B cell (primary cell): Measurements from ENCODE around the gene RBM23. TPM values are rescaled to one million over a fixed set of nuclear protein-coding genes. Genes with fewer than 3 reads are reported as not detected.
A peak's percentile ranks its signal among the peaks of the same experiment; 100 is the strongest.

Experiments
- ATAC-seq: fragments of 200-7000 bp; cut with Tn5 transposase; one replicate; pipeline ENCODE4 v1.10.0; 2021; ENCODE audit warnings: low read depth, mild to moderate bottlenecking, moderate number of reproducible peaks, moderate library complexity
- CTCF ChIA-PET: fragments of 350-600 bp; sonication (Branson Sonifier 250); formaldehyde crosslinking; loops from one replicate; lab custom pipeline; 2021; ENCODE audit warnings: antibody characterized with exemption, inconsistent platforms; lab: Charles Lee
- POLR2A ChIA-PET: fragments of 350-600 bp; sonication (Branson Sonifier 250); formaldehyde crosslinking; loops from one replicate; lab custom pipeline; 2021; ENCODE audit warnings: antibody characterized with exemption; lab: Charles Lee
- DNase-seq: peaks from one replicate; pipeline ENCODE4 v3.0.0; 2013
- H2AFZ ChIP-seq: 2 replicates; pipeline ENCODE4 v1.6.1; 2012; ENCODE audit warnings: mild to moderate bottlenecking, low read depth, low read length; ENCODE audit not compliant: insufficient read depth, poor library complexity, severe bottlenecking
- H3K27ac ChIP-seq, 2 donors: 1 replicate in 1 of 2; 2 replicates in 1 of 2; pipeline ENCODE4 v1.5.1; 2012 to 2013; ENCODE audit warnings: low read length in 2 of 2, mild to moderate bottlenecking in 2 of 2, moderate library complexity in 1 of 2
- H3K27me3 ChIP-seq, 4 experiments: fragments of 200-600 bp in 1 of 4; sonication (generic) in 1 of 4; replicated peaks in 1 of 4; 1 replicate in 2 of 4; 2 replicates in 2 of 4; pipeline versions ENCODE4 v1.6.1 to v1.7.0; 2013 to 2016; ENCODE audit warnings: low read length in 3 of 4, mild to moderate bottlenecking in 2 of 4, mixed read lengths in 1 of 4, moderate library complexity in 1 of 4; ENCODE audit not compliant: insufficient read depth in 4 of 4, control insufficient read depth in 3 of 4; ENCODE audit errors: control extremely low read depth in 1 of 4
- H3K36me3 ChIP-seq, 2 experiments: replicated peaks in 1 of 2; 1 replicate in 1 of 2; 2 replicates in 1 of 2; pipeline versions ENCODE4 v1.6.1 to v1.7.1; 2013; ENCODE audit warnings: low read length in 1 of 2; ENCODE audit not compliant: insufficient read depth in 2 of 2, control insufficient read depth in 1 of 2; ENCODE audit errors: control extremely low read depth in 1 of 2, extremely low read depth in 1 of 2
- H3K4me1 ChIP-seq, 2 donors: fragments of 200-600 bp in 1 of 2; sonication (generic) in 1 of 2; 1 replicate in 1 of 2; 2 replicates in 1 of 2; pipeline versions ENCODE4 v1.5.1 to v1.6.1; 2013 to 2017; ENCODE audit warnings: low read length in 2 of 2; ENCODE audit not compliant: control insufficient read depth in 2 of 2, insufficient read depth in 2 of 2
- H3K4me2 ChIP-seq: replicated peaks from 2 replicates; pipeline ENCODE3; 2012; ENCODE audit warnings: mild to moderate bottlenecking, low read depth, low read length; ENCODE audit not compliant: poor library complexity, severe bottlenecking
- H3K4me3 ChIP-seq, 5 experiments: fragments of 200-600 bp in 1 of 5; sonication (generic) in 1 of 5; 1 replicate in 3 of 5; 2 replicates in 2 of 5; pipeline versions ENCODE4 v1.5.1 to v1.7.0; 2011 to 2016; ENCODE audit warnings: low read length in 4 of 5, mild to moderate bottlenecking in 4 of 5, low read depth in 2 of 5, control low read depth in 1 of 5, moderate library complexity in 1 of 5; ENCODE audit not compliant: insufficient read depth in 1 of 5; ENCODE audit errors: control extremely low read depth in 1 of 5, extremely low read depth in 1 of 5
- H3K79me2 ChIP-seq: fragments of 200-600 bp; sonication (generic); one replicate; pipeline ENCODE4 v1.6.0; 2016; ENCODE audit warnings: low read length; ENCODE audit not compliant: control insufficient read depth, insufficient read depth
- H3K9ac ChIP-seq: fragments of 200-600 bp; sonication (generic); 2 replicates; pipeline ENCODE4 v1.6.1; 2017; ENCODE audit warnings: mild to moderate bottlenecking, low read length, moderate library complexity
- H3K9me3 ChIP-seq, 3 donors: one replicate each; pipeline versions ENCODE4 v1.6.1 to v1.7.1; 2013; ENCODE audit warnings: low read length in 2 of 3; ENCODE audit not compliant: control insufficient read depth in 2 of 3, insufficient read depth in 1 of 3; ENCODE audit errors: control extremely low read depth in 1 of 3
- H4K20me1 ChIP-seq: 2 replicates; pipeline ENCODE4 v1.6.0; 2012; ENCODE audit warnings: mild to moderate bottlenecking, low read length; ENCODE audit not compliant: insufficient read depth, control insufficient read depth, poor library complexity, severe bottlenecking
- H3K27ac Mint-ChIP-seq: one replicate; pipeline ENCODE4 v1.8.0; 2021; ENCODE audit warnings: mixed read lengths
- H3K27me3 Mint-ChIP-seq: one replicate; pipeline ENCODE4 v1.8.0; 2021; ENCODE audit warnings: mixed read lengths
- H3K4me1 Mint-ChIP-seq: one replicate; pipeline ENCODE4 v1.8.0; 2021; ENCODE audit warnings: mixed read lengths
- H3K4me3 Mint-ChIP-seq: one replicate; pipeline ENCODE4 v1.8.0; 2021; ENCODE audit warnings: mixed read lengths
- H3K9me3 Mint-ChIP-seq: one replicate; pipeline ENCODE4 v1.8.0; 2022; ENCODE audit warnings: mixed read lengths; ENCODE audit not compliant: insufficient read depth
- CTCF ChIP-seq: fragments of 200-600 bp; IDR thresholded peaks from one replicate; pipeline ENCODE4 v1.8.0; 2022; ENCODE audit warnings: antibody characterized with exemption, mild to moderate bottlenecking
- EZH2 ChIP-seq: IDR thresholded peaks from 2 replicates; pipeline ENCODE4 v1.6.1; 2012; ENCODE audit warnings: borderline replicate concordance, low read depth, mild to moderate bottlenecking, moderate library complexity, low read length; ENCODE audit not compliant: insufficient read depth, poor library complexity, severe bottlenecking
- WGBS: methylation state at CpG from one replicate; pipeline ENCODE4 v1.1.5; 2013; ENCODE audit warnings: missing lambda C conversion rate; ENCODE audit not compliant: insufficient coverage; 5-methylcytosine and 5-hydroxymethylcytosine counted together
- intact Hi-C: fragments of 100-400 bp; cut with micrococcal nuclease; formaldehyde crosslinking; loops from one replicate; pipeline ENCODE4 v1.10.0; 2022
- polyA plus RNA-seq: library from polyadenylated mRNA; depleted of rRNA; stranded (reverse); fragments of >200 nt; gene quantifications from 2 replicates; pipeline ENCODE4 v1.2.3, GENCODE V29; 2012
- total RNA-seq, 2 donors: library from RNA; stranded (reverse); fragments of 120-200 nt in 1 of 2; gene quantifications; 1 replicate in 1 of 2; 2 replicates in 1 of 2; pipeline versions ENCODE4 v1.2.3 to v1.2.4, GENCODE V29; 2013 to 2022

Gene RBM23
- total and polyA plus RNA-seq, 2 donors (not counting 1 experiment from before 2014, with no cell fraction given), result 60.7 to 165 TPM

GRCh38 chr14:22882529-22883172 lies 36.3 kb downstream of the RBM23 start:
- POLR2A ChIA-PET, result interaction anchor here (0.6 to 1.9 kb wide), 3 partner anchors 10 to 368 kb away, joined by 5 to 11 read pairs (median 6); partner anchors contain the start of gene LRP10
- Histone ChIP-seq H2AFZ (no peak overlapping the region), H3K9ac (no peak overlapping the region), H3K36me3 (peaks cover 0 to 22% of the 10 kb centered on the region in 2 experiments), H3K4me3 (no peak overlapping the region), H3K4me1 (peaks cover 29 to 57% of the 10 kb centered on the region in 2 donors), H3K27me3 (no peaks in the 10 kb centered on the region), H3K4me2 (peak overlapping the region; percentile 12), H3K27ac (no peak overlapping the region), H3K79me2 (peaks cover 8% of the 10 kb centered on the region), H3K9me3 (no peaks in the 10 kb centered on the region), H4K20me1 (peaks cover 3% of the 10 kb centered on the region)
- no peak for ATAC-seq
- Mint-ChIP-seq H3K27ac (peak overlapping the region; percentile 71), H3K4me3 (no peak overlapping the region), H3K27me3 (no peaks in the 10 kb centered on the region), H3K4me1 (peaks cover 53% of the 10 kb centered on the region), H3K9me3 (no peaks in the 10 kb centered on the region)
- peak; percentile 78 for DNase-seq
- 48% methylated on average over 4 of the region's 6 CpGs for WGBS
- intact Hi-C loops, result no loop called here
- TF ChIP-seq CTCF (no peak), EZH2 (no peak)
- CTCF ChIA-PET, result interaction anchor here (0.5 to 7.0 kb wide), 12 partner anchors 11 to 1457 kb away, joined by 3 to 101 read pairs (median 4); partner anchors contain the start of genes ABHD4, LRP10 and RIPK3

- peaks cover 50% of the 10 kb centered on the region for H3K4me1 Mint-ChIP-seq
- no peaks in the 10 kb centered on the region for H3K27me3 Mint-ChIP-seq
- TF ChIP-seq CTCF (no peak), EZH2 (no peak)
- Histone ChIP-seq H3K9ac (no peak overlapping the region), H3K36me3 (peaks cover 0 to 28% of the 10 kb centered on the region in 2 experiments), H3K79me2 (peaks cover 8% of the 10 kb centered on the region), H3K9me3 (no peaks in the 10 kb centered on the region), H3K4me2 (no peak overlapping the region), H3K27me3 (no peaks in the 10 kb centered on the region), H3K4me1 (peaks cover 24 to 51% of the 10 kb centered on the region in 2 donors), H3K27ac (no peak overlapping the region), H2AFZ (no peak overlapping the region), H4K20me1 (peaks cover 9% of the 10 kb centered on the region), H3K4me3 (no peak overlapping the region)
- no peak overlapping the region for H3K4me3 Mint-ChIP-seq
- intact Hi-C loops, result no loop called here
- H3K9me3 Mint-ChIP-seq, result no peaks in the 10 kb centered on the region
- ChIA-PET POLR2A (interaction anchor here (0.7 to 1.9 kb wide), 2 partner anchors 10 to 11 kb away, joined by 5 to 11 read pairs; partner anchors contain the start of gene LRP10), CTCF (interaction anchor here (1.3 to 7.0 kb wide), 10 partner anchors 10 to 1458 kb away, joined by 3 to 101 read pairs (median 3); partner anchors contain the start of genes ABHD4, LRP10 and RIPK3)
- 68% methylated on average over 5 of the region's 7 CpGs for WGBS
- ATAC-seq, result no peak
- DNase-seq, result no peak
- peak overlapping the region; percentile 0 for H3K27ac Mint-ChIP-seq
Measured at GRCh38 chr14:22882064-22882463, 36.9 kb downstream of the RBM23 start.
